ENCODE results near the gene PARP9. TPM values are rescaled to one million over a fixed set of nuclear protein-coding genes. Genes with fewer than 3 reads are reported as not detected.

Gene PARP9
- total RNA-seq, 4 donors from 2014 or later = 5.9 to 9.6 (median 8.2) TPM

- Histone ChIP-seq H3K36me3 (no peaks in the 10 kb centered on the region), H3K27me3 (no peaks in the 10 kb centered on the region), H3K4me1 (peaks cover 12 to 16% of the 10 kb centered on the region in 2 donors), H3K27ac (no peak overlapping the region), H3K9me3 (no peaks in the 10 kb centered on the region), H3K4me3 (no peak overlapping the region)
- no peak for TF ChIP-seq CTCF (IDR thresholded peaks at IDR 0.05 in 4 of 5, conservative IDR thresholded peaks at IDR 0.05 in 1 of 5)
- no peak for TF ChIP-seq POLR2A (IDR thresholded peaks at IDR 0.05)
- in situ Hi-C loops (cut with MboI; ENCODE audit: low sequenced_read_pairs in 4 of 4) (no loop called here), intact Hi-C loops (cut with DNase I; ENCODE audit: low total_unique reads) (no loop called here)
- DNase-seq = no peak
- ATAC-seq = no peak
Observed at GRCh38 chr3:122481390-122481789, 82.7 kb downstream of the PARP9 start.

Other genes starting within 250 kb of the PARP9 start
- gene CSTA, start 239.1 kb downstream of the PARP9 start, total RNA-seq = 1 to 10 TPM in 1 of 4 donors, under 1 TPM in 1, not detected in 2; 0.58 to 2.4 TPM
- gene MIX23, start 181.1 kb downstream of the PARP9 start, total RNA-seq = 10 to 100 TPM; 16.5 to 26.0 (median 23.7) TPM
- 10 to 100 TPM; 18.8 to 52.4 (median 43.3) TPM for gene FAM162A, start 180.1 kb downstream of the PARP9 start, total RNA-seq
- 1 to 10 TPM; 1.4 to 3.0 (median 2.1) TPM for gene WDR5B, start 148.2 kb downstream of the PARP9 start, total RNA-seq
- 100 to 1,000 TPM; 108 to 119 (median 112) TPM for gene KPNA1, start 49.4 kb downstream of the PARP9 start, total RNA-seq
- 10 to 100 TPM in 1 of 4 donors, 1 to 10 TPM in 3; 6.6 to 15.6 (median 9.4) TPM for gene DTX3L, start within 50 bp of the PARP9 start, total RNA-seq
- gene PARP15, start 13.3 kb upstream of the PARP9 start, total RNA-seq = under 1 TPM in 2 of 4 donors, not detected in 2; 0.16 to 0.51 TPM
- 10 to 100 TPM in 3 of 4 donors, 1 to 10 TPM in 1; 6.0 to 12.3 (median 10.5) TPM for gene PARP14, start 116.5 kb upstream of the PARP9 start, total RNA-seq
- gene HSPBAP1, start 229.5 kb upstream of the PARP9 start, total RNA-seq = 10 to 100 TPM; 14.5 to 30.7 (median 17.0) TPM
- 10 to 100 TPM; 29.0 to 81.7 (median 44.8) TPM for gene SLC49A4, start 230.8 kb upstream of the PARP9 start, total RNA-seq